Islet of Langerhans (tissue), 1 donor: ENCODE measurements around the gene RSPO1.

Experiments
- FAIRE-seq: peaks from one replicate; lab custom pipeline; 2011; peaks lifted over from hg19 to GRCh38; lab: Jason Lieb, UNC

The RSPO1 gene

GRCh38 chr1:37656026-37656425 lies 21.3 kb upstream of the RSPO1 start:
- no peak for FAIRE-seq

GRCh38 chr1:37655274-37655673 lies 20.6 kb upstream of the RSPO1 start:
- no peak for FAIRE-seq

- FAIRE-seq = no peak
Measured at GRCh38 chr1:37653906-37654305, 19.2 kb upstream of the RSPO1 start.

GRCh38 chr1:37652976-37653375 lies 18.3 kb upstream of the RSPO1 start:
- no peak for FAIRE-seq

- no peak for FAIRE-seq
Measured at GRCh38 chr1:37651803-37652202, 17.1 kb upstream of the RSPO1 start.

- FAIRE-seq = no peak
Measured at GRCh38 chr1:37650721-37651120, 16.0 kb upstream of the RSPO1 start.

GRCh38 chr1:37650173-37650572 lies 15.5 kb upstream of the RSPO1 start:
- FAIRE-seq = no peak

- no peak for FAIRE-seq
Measured at GRCh38 chr1:37647281-37647680, 12.6 kb upstream of the RSPO1 start.

- FAIRE-seq = no peak
Measured at GRCh38 chr1:37641059-37641458, 6.4 kb upstream of the RSPO1 start.

GRCh38 chr1:37636435-37636834 lies 1.7 kb upstream of the RSPO1 start:
- FAIRE-seq = no peak

GRCh38 chr1:37634992-37635902 lies 555 bp upstream of the RSPO1 start:
- no peak for FAIRE-seq

- FAIRE-seq = no peak
Measured at GRCh38 chr1:37633938-37634243, 801 bp downstream of the RSPO1 start.

- FAIRE-seq = no peak
Measured at GRCh38 chr1:37633040-37633937, 1.4 kb downstream of the RSPO1 start.

GRCh38 chr1:37631036-37631435 lies 3.7 kb downstream of the RSPO1 start:
- no peak for FAIRE-seq

- no peak for FAIRE-seq
Measured at GRCh38 chr1:37630426-37631028, 4.2 kb downstream of the RSPO1 start.

- FAIRE-seq = no peak
Measured at GRCh38 chr1:37629726-37630425, 4.8 kb downstream of the RSPO1 start.

GRCh38 chr1:37629008-37629407 lies 5.7 kb downstream of the RSPO1 start:
- FAIRE-seq = no peak

GRCh38 chr1:37628026-37628556 lies 6.6 kb downstream of the RSPO1 start:
- FAIRE-seq = no peak

GRCh38 chr1:37622131-37622530 lies 12.6 kb downstream of the RSPO1 start:
- no peak for FAIRE-seq

GRCh38 chr1:37621326-37621870 lies 13.3 kb downstream of the RSPO1 start:
- FAIRE-seq = no peak

GRCh38 chr1:37620707-37621106 lies 14.0 kb downstream of the RSPO1 start:
- no peak for FAIRE-seq

GRCh38 chr1:37616330-37616729 lies 18.4 kb downstream of the RSPO1 start:
- no peak for FAIRE-seq
